Skeletal muscle satellite cell (primary cell): ENCODE results near the gene IDI1.
A peak's percentile ranks its signal among the peaks of the same experiment; 100 is the strongest.

ENCODE experiments used
- H3K27me3 ChIP-seq: 2 replicates; pipeline ENCODE4 v1.7.0; 2013; ENCODE audit warnings: low read length; ENCODE audit not compliant: control insufficient read depth, insufficient read depth
- H3K36me3 ChIP-seq: 2 replicates; pipeline ENCODE4 v1.7.0; 2013; ENCODE audit warnings: mild to moderate bottlenecking, control low read depth, low read length; ENCODE audit not compliant: insufficient read depth
- H3K4me1 ChIP-seq: 2 replicates; pipeline ENCODE4 v1.7.0; 2013; ENCODE audit warnings: low read length; ENCODE audit not compliant: control insufficient read depth, insufficient read depth
- H3K4me2 ChIP-seq: 2 replicates; pipeline ENCODE4 v1.7.0; 2013; ENCODE audit warnings: mild to moderate bottlenecking, low read length
- H3K4me3 ChIP-seq: 2 replicates; pipeline ENCODE4 v1.7.0; 2013; ENCODE audit warnings: low read length
- H3K9ac ChIP-seq: 2 replicates; pipeline ENCODE4 v1.7.0; 2013; ENCODE audit warnings: mild to moderate bottlenecking, low read depth, low read length, moderate library complexity
- H3K9me3 ChIP-seq: replicated peaks from 2 replicates; pipeline ENCODE4 v1.7.0; 2013; ENCODE audit warnings: mild to moderate bottlenecking, control low read depth, low read length

The IDI1 gene

DNA sequence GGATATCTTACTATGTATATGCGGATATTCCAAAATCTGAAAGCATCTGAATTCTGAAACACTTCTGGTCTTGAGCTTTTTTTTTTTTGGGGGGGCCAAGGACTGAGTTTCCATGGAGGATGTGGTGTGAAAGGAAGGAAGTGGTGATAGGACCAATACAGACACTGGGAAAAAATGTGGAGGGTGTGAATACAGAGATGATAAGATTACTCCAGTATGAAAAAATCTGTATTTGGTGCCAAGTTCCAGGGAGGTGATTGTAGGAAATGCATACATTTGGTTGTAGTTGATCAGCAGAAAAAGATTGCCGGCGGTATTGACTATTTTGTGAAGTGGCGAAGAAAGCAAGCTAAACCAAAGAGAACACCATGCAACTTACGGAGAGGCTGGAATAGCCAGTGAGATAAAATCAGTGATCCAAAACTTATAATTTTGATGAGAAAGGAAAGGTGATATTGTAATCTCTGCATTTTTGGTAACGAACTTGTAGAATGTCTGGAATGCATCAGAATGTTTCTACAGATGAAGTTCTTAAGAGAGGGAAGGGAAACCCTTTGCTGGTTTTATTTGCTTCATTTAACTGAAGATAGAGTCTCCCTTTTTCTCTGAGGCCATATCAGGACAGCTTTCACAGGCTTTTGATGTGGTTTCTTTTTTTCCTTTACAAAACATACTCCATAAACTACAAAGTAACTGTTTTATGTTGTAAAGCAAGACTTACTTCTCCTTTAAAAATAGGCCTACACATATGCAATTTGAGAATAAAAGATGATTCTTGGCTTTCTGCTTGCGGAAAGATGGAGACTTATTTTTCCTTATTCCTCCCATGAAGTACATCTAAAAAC, 13.2 kb upstream of the IDI1 start:
- Histone ChIP-seq H3K4me3 (no peak overlapping the region), H3K4me1 (peaks cover 9% of the 10 kb centered on the region), H3K27me3 (no peaks in the 10 kb centered on the region), H3K9ac (no peak overlapping the region), H3K9me3 (no peaks in the 10 kb centered on the region), H3K4me2 (no peak overlapping the region), H3K36me3 (peaks cover 18% of the 10 kb centered on the region)

DNA sequence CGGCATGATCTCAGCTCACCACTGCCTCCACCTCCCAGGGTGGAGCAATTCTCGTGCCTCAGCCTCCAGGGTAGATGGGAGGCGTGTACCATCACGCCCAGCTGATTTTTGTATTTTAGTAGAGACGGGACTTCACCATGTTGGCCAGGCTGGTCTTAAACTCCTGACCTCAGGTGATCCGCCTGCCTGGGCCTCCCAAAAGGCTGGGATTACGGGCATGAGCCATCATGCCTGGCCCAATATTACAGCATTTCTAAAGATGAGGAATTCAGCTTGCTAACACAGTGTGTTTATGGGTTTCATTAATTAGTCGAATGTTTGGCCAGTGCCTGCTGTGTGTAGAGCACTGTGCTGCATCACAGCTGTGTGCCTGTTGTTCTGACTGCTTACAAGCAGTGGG, 11.0 kb upstream of the IDI1 start:
- H3K9me3 ChIP-seq = no peaks in the 10 kb centered on the region
- no peak overlapping the region for H3K4me3 ChIP-seq
- peaks cover 14% of the 10 kb centered on the region for H3K4me1 ChIP-seq
- H3K4me2 ChIP-seq = no peak overlapping the region
- peaks cover 17% of the 10 kb centered on the region for H3K36me3 ChIP-seq
- H3K27me3 ChIP-seq = no peaks in the 10 kb centered on the region
- H3K9ac ChIP-seq = no peak overlapping the region

DNA sequence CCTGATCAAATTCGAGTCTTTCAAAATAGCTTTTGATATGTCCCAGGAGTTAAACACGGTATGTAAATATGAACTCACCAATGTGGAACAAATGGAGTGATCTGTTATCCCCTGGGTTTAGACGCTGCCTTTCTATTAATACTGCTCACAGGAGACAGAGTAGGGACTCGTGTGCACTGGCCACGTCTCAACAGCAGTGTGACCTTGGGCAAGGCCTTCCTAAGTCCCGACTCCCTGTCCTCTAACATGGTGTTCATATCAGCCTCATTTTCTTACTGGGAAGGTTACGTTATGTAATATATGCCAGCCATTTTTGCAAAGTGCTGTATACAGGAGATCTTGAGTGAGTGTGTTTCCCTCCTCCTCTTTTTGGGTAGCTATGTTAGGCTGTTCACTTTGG, 9.1 kb upstream of the IDI1 start:
- H3K36me3 ChIP-seq = peaks cover 12% of the 10 kb centered on the region
- no peaks in the 10 kb centered on the region for H3K27me3 ChIP-seq
- peak overlapping the region; percentile 98 for H3K4me3 ChIP-seq
- no peak overlapping the region for H3K9ac ChIP-seq
- no peaks in the 10 kb centered on the region for H3K9me3 ChIP-seq
- peak overlapping the region; percentile 87 for H3K4me2 ChIP-seq
- H3K4me1 ChIP-seq = peaks cover 23% of the 10 kb centered on the region

DNA sequence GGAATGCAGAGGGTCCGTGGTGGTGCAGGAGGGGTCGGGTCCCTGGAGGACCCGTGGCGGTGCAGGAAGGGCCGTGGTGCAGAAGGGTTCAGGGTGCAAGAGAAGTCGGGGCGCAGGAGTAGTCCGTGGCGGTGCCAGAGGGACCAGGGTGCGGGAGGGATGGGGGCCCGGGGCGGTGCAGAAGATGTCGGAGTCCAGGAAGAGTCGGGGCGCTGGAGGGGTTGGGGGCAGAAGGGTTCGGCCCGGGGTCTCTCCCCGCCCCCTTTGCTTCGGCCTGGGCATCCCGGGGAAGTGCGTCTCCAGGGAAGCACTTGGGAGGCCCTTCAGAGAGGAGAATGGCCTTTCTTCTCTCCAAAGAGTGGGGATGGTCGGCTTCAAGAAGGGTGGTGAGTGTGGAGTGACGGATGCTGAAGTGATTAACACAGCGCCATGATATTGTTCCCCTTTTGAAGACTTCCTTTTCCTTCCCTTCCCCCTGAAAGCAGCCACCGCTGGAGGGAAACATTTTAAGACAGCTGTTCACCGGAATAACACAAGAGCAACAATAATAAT, 8.3 kb upstream of the IDI1 start:
- peaks cover 20% of the 10 kb centered on the region for H3K36me3 ChIP-seq
- peaks cover 23% of the 10 kb centered on the region for H3K4me1 ChIP-seq
- no peaks in the 10 kb centered on the region for H3K27me3 ChIP-seq
- peak overlapping the region; percentile 87 for H3K4me2 ChIP-seq
- H3K4me3 ChIP-seq = peak overlapping the region; percentile 98
- H3K9me3 ChIP-seq = no peaks in the 10 kb centered on the region
- peak overlapping the region; percentile 100 for H3K9ac ChIP-seq

DNA sequence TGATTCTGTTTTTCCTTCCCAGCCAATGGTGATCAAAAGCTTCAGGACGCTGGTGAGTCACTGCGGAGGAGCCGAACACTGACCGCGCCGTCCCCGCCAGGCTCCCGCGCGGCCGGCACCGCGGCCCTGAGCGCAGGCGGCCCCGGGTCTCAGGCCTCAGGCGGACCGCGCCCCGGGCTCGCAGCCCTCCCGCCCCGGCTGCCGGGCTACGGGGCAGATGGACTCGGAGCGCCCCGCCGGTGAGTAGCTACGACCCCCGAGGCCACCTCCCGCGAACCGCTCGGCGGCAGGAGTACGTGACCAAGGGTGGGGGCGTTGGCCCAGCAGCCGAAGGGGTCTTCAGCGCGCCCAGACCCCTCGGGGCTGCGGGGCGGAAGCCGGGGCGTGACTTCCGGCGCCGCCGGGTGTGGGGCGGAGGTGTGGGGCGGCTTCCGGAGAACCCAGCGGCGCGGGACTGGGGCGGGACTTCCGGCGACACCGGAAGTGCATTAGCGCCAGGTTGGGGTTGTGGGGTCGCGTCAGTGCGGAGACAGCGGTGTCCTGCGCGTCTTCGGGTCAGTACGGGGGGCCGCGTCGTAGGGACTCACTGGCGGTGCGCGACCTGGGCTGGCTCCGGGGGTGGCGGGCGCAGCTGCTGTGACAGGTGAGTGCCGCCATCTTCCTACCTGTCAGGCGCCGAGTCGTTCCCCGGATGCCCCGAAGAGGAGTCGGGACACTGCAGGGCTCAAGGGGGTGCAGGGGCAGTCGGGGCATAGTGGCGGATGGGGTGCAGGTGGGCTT, 7.6 kb upstream of the IDI1 start, which contains the start of gene WDR37:
Gene WDR37 (plus strand): TSS at position 60 of the 780 bp plus-strand sequence. CDS start 15,771 bp downstream, outside the sequence.
- Histone ChIP-seq H3K4me2 (peak within 1 kb of the TSS; percentile 87), H3K4me1 (peaks cover 23% of the 10 kb centered on the region), H3K27me3 (no peaks in the 10 kb centered on the region), H3K36me3 (peaks cover 20% of the 10 kb centered on the region), H3K9me3 (no peaks in the 10 kb centered on the region), H3K4me3 (peak within 1 kb of the TSS; percentile 98), H3K9ac (peak within 1 kb of the TSS; percentile 100)

DNA sequence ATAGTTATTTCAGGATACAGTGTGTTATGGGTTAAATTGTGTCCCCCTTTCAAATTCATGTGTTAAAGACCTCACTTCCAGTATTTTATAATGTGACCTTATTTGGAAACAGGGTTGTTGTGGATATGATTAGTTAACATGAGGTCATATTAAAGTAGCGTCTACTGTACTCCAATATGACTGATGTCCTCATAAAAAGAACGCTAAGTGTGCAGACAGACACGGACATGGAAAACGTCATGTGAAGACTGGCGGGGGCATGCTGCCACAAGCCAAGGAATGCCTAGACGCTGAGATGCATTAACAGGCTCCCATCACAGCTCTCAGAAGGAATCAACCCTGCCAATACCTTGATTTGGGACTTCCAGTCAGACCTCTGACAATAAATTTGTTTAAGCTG, 5.8 kb upstream of the IDI1 start:
- Histone ChIP-seq H3K4me3 (peak overlapping the region; percentile 98), H3K27me3 (no peaks in the 10 kb centered on the region), H3K4me2 (peak overlapping the region; percentile 87), H3K4me1 (peaks cover 32% of the 10 kb centered on the region), H3K9me3 (no peaks in the 10 kb centered on the region), H3K9ac (peak overlapping the region; percentile 100), H3K36me3 (peaks cover 23% of the 10 kb centered on the region)

DNA sequence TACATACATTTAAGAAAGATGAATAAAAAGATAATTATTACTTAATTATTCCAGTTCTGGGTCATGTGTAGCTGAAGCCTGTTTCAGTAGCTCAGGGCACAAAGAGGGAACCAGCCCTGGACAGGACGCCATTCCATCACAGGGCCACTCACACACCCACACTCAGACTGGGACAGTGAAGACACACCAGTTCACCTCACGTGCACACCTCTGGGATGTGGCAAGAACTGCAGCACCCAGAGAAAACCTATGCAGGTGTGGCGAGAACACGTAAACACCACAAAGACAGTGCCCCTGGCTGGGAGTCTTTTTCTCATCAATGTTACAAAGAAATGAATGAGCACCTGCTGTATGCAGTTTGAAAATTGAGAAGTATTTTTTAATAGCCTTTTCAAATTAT, 1.6 kb upstream of the IDI1 start:
- Histone ChIP-seq H3K27me3 (no peaks in the 10 kb centered on the region), H3K4me1 (peaks cover 27% of the 10 kb centered on the region), H3K4me3 (peak overlapping the region; percentile 91), H3K36me3 (peaks cover 15% of the 10 kb centered on the region), H3K9me3 (no peaks in the 10 kb centered on the region), H3K4me2 (peak overlapping the region; percentile 85), H3K9ac (peak overlapping the region; percentile 95)

DNA sequence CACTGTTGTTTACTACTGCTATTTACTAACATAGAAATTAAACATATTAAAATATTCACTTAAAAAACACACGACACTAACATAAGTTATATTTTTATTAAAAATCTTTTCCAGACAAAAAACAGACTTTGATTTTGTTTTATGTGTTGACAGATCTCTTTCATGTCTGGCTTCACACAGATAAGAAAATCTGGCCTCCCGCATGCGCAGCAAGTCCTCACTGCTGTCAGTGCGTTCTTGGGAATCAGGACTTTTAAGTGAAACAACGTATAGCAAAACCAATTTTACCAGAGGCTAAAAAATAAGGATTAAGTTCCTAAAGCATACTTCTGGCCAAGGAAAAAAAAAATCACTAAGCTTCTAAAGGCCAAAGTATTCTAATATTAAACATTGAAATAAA, 1.2 kb upstream of the IDI1 start:
- peaks cover 24% of the 10 kb centered on the region for H3K4me1 ChIP-seq
- peak overlapping the region; percentile 95 for H3K9ac ChIP-seq
- peak overlapping the region; percentile 91 for H3K4me3 ChIP-seq
- H3K36me3 ChIP-seq = peaks cover 15% of the 10 kb centered on the region
- H3K4me2 ChIP-seq = peak overlapping the region; percentile 85
- no peaks in the 10 kb centered on the region for H3K9me3 ChIP-seq
- H3K27me3 ChIP-seq = no peaks in the 10 kb centered on the region

DNA sequence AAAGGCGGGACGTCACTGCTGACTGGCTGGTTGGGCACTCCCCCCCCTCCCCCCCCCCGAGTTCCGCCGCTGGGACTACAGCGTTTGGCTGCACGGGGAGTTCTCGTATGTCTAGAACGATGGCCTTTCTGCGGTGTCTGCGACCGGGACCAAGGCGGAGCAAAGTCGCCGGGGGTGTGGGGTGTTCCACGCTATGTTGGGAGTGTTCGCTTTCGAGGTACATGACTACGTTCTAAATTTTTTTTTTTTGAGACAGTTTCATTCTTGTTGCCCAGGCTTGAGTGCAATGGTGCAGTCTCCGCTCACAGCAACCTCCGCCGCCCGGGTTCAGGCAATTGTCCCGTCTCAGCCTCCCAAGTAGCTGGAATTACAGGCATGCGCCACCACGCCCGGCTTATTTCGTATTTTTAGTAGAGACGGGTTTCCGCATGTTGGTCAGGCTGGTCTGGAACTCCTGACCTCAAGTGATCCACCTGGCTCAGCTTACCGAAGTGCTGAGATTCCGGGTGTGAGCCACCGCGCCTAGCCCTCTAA, 573 bp upstream of the IDI1 start:
- Histone ChIP-seq H3K4me1 (peaks cover 24% of the 10 kb centered on the region), H3K9ac (peak overlapping the region; percentile 95)

DNA sequence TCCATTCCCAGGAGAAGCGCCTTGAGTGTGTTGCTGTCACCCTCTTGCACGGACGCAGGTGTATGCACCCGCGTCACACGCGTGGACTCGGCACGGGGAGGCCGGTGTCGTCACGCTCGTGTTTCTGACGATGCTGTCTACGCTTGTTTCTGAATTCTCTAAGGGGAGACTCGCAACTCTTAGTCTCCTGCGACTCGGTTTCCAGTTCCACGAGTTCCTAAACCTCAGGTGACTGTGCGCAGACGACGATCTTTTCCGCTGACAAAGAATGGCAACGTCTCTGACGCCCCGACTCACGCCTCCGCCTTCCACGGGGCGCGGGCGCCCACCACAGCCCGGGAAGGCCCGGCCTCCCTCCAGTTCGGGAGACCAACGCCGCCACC, 579 bp downstream of the IDI1 start:
- H3K4me1 ChIP-seq = peaks cover 32% of the 10 kb centered on the region
- peak overlapping the region; percentile 91 for H3K4me3 ChIP-seq
- H3K27me3 ChIP-seq = no peaks in the 10 kb centered on the region
- peaks cover 18% of the 10 kb centered on the region for H3K36me3 ChIP-seq
- H3K9ac ChIP-seq = peak overlapping the region; percentile 95
- peak overlapping the region; percentile 92 for H3K4me2 ChIP-seq
- no peaks in the 10 kb centered on the region for H3K9me3 ChIP-seq

More for the DNA sequence above, 573 bp upstream of the IDI1 start:
- Histone ChIP-seq H3K9me3 (no peaks in the 10 kb centered on the region), H3K36me3 (peaks cover 15% of the 10 kb centered on the region), H3K27me3 (no peaks in the 10 kb centered on the region), H3K4me3 (peak overlapping the region; percentile 91), H3K4me2 (peak overlapping the region; percentile 85)

DNA sequence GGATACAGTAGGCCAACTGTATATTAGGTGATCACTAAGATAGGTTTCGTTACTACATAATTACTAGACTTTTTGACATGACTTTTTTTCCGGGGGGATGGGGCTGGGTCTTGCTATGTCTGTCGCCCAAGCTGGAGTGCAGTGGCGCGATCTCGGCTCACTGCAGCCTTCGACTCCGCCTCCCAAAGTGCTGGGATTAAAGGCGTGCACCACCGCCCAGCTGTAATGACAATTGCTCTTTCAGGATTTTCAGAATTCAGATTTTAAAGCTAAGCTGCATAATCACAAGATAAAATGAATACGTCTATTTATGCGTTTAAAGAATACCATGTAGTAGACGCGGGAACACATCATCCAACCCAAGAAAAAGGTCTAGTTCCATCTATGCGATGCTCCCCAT, 982 bp downstream of the IDI1 start:
- H3K4me2 ChIP-seq = peak overlapping the region; percentile 92
- no peaks in the 10 kb centered on the region for H3K27me3 ChIP-seq
- peak overlapping the region; percentile 91 for H3K4me3 ChIP-seq
- H3K36me3 ChIP-seq = peaks cover 22% of the 10 kb centered on the region
- peak overlapping the region; percentile 95 for H3K9ac ChIP-seq
- no peaks in the 10 kb centered on the region for H3K9me3 ChIP-seq
- peaks cover 33% of the 10 kb centered on the region for H3K4me1 ChIP-seq
